HG03025 (cell line): ENCODE data around the gene MEIOC.
"Not testable (repeated sequence)": the region's sequence is repeated elsewhere in the genome, so short reads cannot be mapped to it uniquely, and the experiment has no call there.

ENCODE experiments used
- ATAC-seq: cut with Tn5 transposase; IDR thresholded peaks from one replicate; pipeline ENCODE4 v1.9.1; 2021; ENCODE audit warnings: mild to moderate bottlenecking, moderate library complexity; ENCODE audit not compliant: unreplicated experiment, low FRiP score

MEIOC gene

DNA sequence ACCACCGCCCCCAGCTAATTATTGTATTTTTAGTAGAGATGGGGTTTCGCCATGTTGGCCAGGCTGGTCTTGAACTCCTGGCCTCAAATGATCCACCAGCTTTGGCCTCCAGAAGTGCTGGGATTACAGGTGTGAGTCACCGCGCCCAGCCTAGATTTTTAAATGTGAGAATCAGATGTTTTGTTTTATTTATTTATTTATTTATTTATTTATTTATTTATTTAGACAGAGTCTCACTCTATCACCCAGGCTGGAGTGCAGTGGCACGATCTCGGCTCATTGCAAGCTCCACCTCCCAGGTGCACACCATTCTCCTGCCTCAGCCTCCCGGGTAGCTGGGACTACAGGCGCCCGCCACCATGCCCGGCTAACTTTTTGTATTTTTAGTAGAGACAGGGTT lies 44.0 kb downstream of the MEIOC start:
- ATAC-seq: not testable (repeated sequence)

GRCh38 chr17:44707755-44708400 lies 51.6 kb downstream of the MEIOC start:
- ATAC-seq: no peak

GRCh38 chr17:44708401-44709263 lies 52.4 kb downstream of the MEIOC start, which contains the start of gene DBF4B:
TSS of gene DBF4B (plus strand) at chr17:44708665. CDS start at chr17:44708821, 156 bp downstream.
- no peak for ATAC-seq

GRCh38 chr17:44719444-44719843 lies 63.2 kb downstream of the MEIOC start:
- ATAC-seq: no peak

DNA sequence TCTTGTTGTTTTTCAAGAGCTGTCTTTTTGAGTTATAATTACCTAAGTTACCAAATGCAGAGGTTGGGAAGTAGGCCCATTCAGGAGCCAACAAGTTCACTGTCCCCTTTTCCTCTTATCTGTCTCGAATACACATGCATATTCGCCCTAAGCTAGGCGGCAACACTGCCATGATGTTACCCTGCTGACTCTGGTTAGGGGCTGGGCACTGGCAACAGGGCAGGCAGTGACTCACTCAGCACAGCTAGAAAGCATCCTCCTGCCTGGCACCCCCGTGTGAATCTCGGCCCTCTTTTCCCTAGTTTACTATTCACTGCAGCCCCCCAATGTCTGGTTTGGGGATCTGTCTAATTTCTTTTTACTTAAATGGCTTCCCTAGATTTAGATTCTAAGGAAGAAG lies 66.0 kb downstream of the MEIOC start:
- ATAC-seq: no peak
